Measurements from ENCODE around the gene COG5.

DNA sequence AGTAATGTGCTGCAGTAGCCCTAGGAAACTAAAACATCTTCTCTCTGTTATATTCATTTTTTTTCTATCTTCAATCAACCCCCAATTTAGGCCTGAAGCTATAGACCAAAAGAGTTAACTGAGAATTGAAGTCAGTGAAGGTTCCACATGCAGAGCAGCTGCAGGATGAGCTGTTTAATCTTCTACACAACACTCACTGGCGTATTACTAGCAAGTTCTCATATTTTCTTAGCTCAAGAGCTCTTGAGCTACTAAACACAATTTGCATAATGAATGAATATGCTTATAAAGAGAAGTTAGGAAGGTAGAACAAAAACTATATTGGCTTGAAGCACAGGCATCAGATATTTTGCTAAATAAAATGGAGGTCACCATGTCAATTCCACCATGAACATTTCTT lies 135.1 kb downstream of the COG5 start:
- TF ChIP-seq, protein P1, sequence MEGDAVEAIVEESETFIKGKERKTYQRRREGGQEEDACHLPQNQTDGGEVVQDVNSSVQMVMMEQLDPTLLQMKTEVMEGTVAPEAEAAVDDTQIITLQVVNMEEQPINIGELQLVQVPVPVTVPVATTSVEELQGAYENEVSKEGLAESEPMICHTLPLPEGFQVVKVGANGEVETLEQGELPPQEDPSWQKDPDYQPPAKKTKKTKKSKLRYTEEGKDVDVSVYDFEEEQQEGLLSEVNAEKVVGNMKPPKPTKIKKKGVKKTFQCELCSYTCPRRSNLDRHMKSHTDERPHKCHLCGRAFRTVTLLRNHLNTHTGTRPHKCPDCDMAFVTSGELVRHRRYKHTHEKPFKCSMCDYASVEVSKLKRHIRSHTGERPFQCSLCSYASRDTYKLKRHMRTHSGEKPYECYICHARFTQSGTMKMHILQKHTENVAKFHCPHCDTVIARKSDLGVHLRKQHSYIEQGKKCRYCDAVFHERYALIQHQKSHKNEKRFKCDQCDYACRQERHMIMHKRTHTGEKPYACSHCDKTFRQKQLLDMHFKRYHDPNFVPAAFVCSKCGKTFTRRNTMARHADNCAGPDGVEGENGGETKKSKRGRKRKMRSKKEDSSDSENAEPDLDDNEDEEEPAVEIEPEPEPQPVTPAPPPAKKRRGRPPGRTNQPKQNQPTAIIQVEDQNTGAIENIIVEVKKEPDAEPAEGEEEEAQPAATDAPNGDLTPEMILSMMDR (conservative IDR thresholded peaks at IDR 0.05; ENCODE audit: low read depth in 2 of 2): no peak
- TF ChIP-seq REST (IDR thresholded peaks at IDR 0.05; ENCODE audit: unreplicated experiment) (no peak), POLR2AphosphoS5 (IDR thresholded peaks at IDR 0.05; ENCODE audit: low read depth) (no peak), EZH2phosphoT487 (IDR thresholded peaks at IDR 0.05; ENCODE audit: unreplicated experiment) (no peak), EZH2 (IDR thresholded peaks at IDR 0.05; ENCODE audit: low read depth, unreplicated experiment) (no peak), ZNF114 (CRISPR knock-in tag; IDR thresholded peaks at IDR 0.05) (no peak), ZNF331 (CRISPR knock-in tag; IDR thresholded peaks at IDR 0.05; ENCODE audit: low read depth) (no peak), JUNB (IDR thresholded peaks at IDR 0.05; ENCODE audit: unreplicated experiment) (no peak), CREB1 (CRISPR knock-in tag; IDR thresholded peaks at IDR 0.05; ENCODE audit: low read depth) (no peak), ZNF462 (CRISPR knock-in tag; IDR thresholded peaks at IDR 0.05) (no peak), NANOG (IDR thresholded peaks at IDR 0.05; ENCODE audit: borderline replicate concordance) (no peak)
- TF ChIP-seq, protein P2, sequence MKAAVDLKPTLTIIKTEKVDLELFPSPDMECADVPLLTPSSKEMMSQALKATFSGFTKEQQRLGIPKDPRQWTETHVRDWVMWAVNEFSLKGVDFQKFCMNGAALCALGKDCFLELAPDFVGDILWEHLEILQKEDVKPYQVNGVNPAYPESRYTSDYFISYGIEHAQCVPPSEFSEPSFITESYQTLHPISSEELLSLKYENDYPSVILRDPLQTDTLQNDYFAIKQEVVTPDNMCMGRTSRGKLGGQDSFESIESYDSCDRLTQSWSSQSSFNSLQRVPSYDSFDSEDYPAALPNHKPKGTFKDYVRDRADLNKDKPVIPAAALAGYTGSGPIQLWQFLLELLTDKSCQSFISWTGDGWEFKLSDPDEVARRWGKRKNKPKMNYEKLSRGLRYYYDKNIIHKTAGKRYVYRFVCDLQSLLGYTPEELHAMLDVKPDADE (IDR thresholded peaks at IDR 0.05): no peak
